Smooth muscle cell (in vitro differentiated cells): ENCODE data around the gene LIMK1. TPM values are rescaled to one million over a fixed set of nuclear protein-coding genes. Genes with fewer than 3 reads are reported as not detected.

ENCODE experiments used
- DNase-seq: peaks from one replicate; lab custom pipeline; 2025; ENCODE audit not compliant: unreplicated experiment; lab: John Stamatoyannopoulos, UW
- H2AFZ ChIP-seq: fragments of 200-600 bp; sonication (generic); 2 replicates; pipeline ENCODE4 v1.6.0; 2016; ENCODE audit warnings: antibody characterized with exemption, low read depth, mild to moderate bottlenecking
- H3F3A ChIP-seq: fragments of 200-600 bp; sonication (generic); 2 replicates; pipeline ENCODE4 v1.6.0; 2017; ENCODE audit warnings: antibody characterized with exemption, low read depth
- H3K27ac ChIP-seq: fragments of 200-600 bp; sonication (generic); 2 replicates; pipeline ENCODE4 v1.5.1; 2016; ENCODE audit warnings: low read depth, mild to moderate bottlenecking
- H3K27me3 ChIP-seq: fragments of 200-600 bp; sonication (generic); 2 replicates; pipeline ENCODE4 v1.6.1; 2016; ENCODE audit warnings: low read depth, mild to moderate bottlenecking
- H3K36me3 ChIP-seq: fragments of 200-600 bp; sonication (generic); 2 replicates; pipeline ENCODE4 v1.5.1; 2016; ENCODE audit warnings: low read depth
- H3K4me1 ChIP-seq: fragments of 200-600 bp; sonication (generic); 2 replicates; pipeline ENCODE4 v1.5.1; 2016; ENCODE audit warnings: low read depth
- H3K4me2 ChIP-seq: fragments of 200-600 bp; sonication (generic); 2 replicates; pipeline ENCODE4 v1.6.0; 2016; ENCODE audit warnings: mild to moderate bottlenecking
- H3K4me3 ChIP-seq: fragments of 200-600 bp; sonication (generic); 2 replicates; pipeline ENCODE4 v1.5.1; 2016; ENCODE audit warnings: mild to moderate bottlenecking
- H3K79me2 ChIP-seq: fragments of 200-600 bp; sonication (generic); 2 replicates; pipeline ENCODE4 v1.6.0; 2016; ENCODE audit warnings: low read depth, mild to moderate bottlenecking
- H3K9ac ChIP-seq: fragments of 200-600 bp; sonication (generic); 2 replicates; pipeline ENCODE4 v1.6.0; 2016; ENCODE audit warnings: low read depth
- H3K9me3 ChIP-seq: fragments of 200-600 bp; sonication (generic); replicated peaks from 2 replicates; pipeline ENCODE4 v1.5.1; 2016; ENCODE audit warnings: low read depth
- H4K20me1 ChIP-seq: fragments of 200-600 bp; sonication (generic); 2 replicates; pipeline ENCODE4 v1.6.0; 2016; ENCODE audit warnings: low read depth
- WGBS: methylation state at CpG from one replicate; pipeline ENCODE4 v1.1.7; 2016; ENCODE audit warnings: low lambda C conversion rate; 5-methylcytosine and 5-hydroxymethylcytosine counted together
- polyA plus RNA-seq: library from polyadenylated mRNA; unstranded; fragments of >200 nt; fragmentation: Nextera tagmentation; extraction: Ambion mirVana; gene quantifications from 2 replicates; pipeline ENCODE4 v1.2.1, GENCODE V29; 2016
- total RNA-seq: library from RNA; depleted of rRNA; stranded (reverse); fragments of >200 nt; gene quantifications from 2 replicates; pipeline ENCODE4 v1.2.3, GENCODE V29; 2014
- TF ChIP-seq, protein P1 (sequence below): fragments of 200-600 bp; sonication (generic); IDR thresholded peaks from 2 replicates; pipeline ENCODE4 v1.5.1; 2017; ENCODE audit warnings: borderline replicate concordance, mild to moderate bottlenecking, antibody characterized with exemption; ENCODE audit not compliant: insufficient read depth, poor library complexity, severe bottlenecking

The LIMK1 gene
- total RNA-seq = 22.9 and 29.2 TPM in 2 replicates
- 23.6 and 27.9 TPM in 2 replicates for polyA plus RNA-seq

DNA sequence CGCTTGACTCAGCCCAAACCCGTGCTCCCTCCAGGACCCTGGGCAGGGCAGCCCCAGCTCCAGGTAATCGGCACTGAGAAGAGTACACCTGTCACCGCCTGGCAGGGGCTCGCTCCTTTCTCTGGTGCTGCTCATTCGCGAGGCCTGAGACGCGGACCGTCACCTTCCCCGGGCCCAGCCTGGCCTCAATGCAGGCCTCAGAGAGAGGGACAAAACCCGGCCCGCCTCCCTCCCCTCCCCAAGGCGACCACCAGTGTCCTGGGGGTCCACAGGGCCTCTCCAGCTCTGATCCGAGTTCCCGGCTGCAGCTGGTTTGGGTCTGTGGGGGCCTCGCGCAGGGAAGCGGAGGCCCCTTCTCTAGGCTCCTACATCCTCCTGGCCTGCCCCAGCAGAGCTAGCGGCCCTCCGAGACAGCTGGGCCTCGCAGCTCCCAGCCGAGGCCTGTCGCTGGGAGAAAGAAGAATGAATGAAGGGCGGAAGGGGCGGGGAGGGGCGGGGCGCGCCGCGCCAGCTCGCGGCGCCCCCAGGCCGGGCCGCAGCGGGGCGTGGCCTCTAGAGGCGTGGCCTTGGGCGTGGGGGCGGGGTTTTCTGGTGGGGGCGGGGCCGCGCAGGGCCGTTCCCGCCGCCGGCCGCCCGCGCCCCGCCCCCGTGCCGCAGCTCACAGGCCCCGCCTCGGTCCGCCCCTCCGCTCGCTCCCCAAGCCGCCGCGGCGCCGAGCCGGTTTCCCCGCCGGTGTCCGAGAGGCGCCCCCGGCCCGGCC is at the start of gene LIMK1:
Gene LIMK1 (plus strand): TSS at position 688 of the 760 bp plus-strand sequence. CDS start 187 bp downstream, outside the sequence.
- Histone ChIP-seq H3K4me3 (peak within 1 kb of the TSS; percentile 69), H2AFZ (peak within 1 kb of the TSS; percentile 73), H3K9me3 (no peaks in the 10 kb centered on the region), H3K4me1 (peaks cover 13% of the 10 kb centered on the region), H3K27me3 (no peaks in the 10 kb centered on the region), H3K27ac (peak within 1 kb of the TSS; percentile 80), H3K79me2 (peaks cover 20% of the 10 kb centered on the region), H3K36me3 (no peaks in the 10 kb centered on the region), H3F3A (peaks cover 14% of the 10 kb centered on the region), H4K20me1 (peaks cover 13% of the 10 kb centered on the region), H3K4me2 (peak within 1 kb of the TSS; percentile 97), H3K9ac (peak within 1 kb of the TSS; percentile 84)
- 16% methylated on average over 40 of the region's 71 CpGs for WGBS
- TF ChIP-seq, protein P1, sequence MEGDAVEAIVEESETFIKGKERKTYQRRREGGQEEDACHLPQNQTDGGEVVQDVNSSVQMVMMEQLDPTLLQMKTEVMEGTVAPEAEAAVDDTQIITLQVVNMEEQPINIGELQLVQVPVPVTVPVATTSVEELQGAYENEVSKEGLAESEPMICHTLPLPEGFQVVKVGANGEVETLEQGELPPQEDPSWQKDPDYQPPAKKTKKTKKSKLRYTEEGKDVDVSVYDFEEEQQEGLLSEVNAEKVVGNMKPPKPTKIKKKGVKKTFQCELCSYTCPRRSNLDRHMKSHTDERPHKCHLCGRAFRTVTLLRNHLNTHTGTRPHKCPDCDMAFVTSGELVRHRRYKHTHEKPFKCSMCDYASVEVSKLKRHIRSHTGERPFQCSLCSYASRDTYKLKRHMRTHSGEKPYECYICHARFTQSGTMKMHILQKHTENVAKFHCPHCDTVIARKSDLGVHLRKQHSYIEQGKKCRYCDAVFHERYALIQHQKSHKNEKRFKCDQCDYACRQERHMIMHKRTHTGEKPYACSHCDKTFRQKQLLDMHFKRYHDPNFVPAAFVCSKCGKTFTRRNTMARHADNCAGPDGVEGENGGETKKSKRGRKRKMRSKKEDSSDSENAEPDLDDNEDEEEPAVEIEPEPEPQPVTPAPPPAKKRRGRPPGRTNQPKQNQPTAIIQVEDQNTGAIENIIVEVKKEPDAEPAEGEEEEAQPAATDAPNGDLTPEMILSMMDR = no peak
- peak; percentile 68 for DNase-seq

DNA sequence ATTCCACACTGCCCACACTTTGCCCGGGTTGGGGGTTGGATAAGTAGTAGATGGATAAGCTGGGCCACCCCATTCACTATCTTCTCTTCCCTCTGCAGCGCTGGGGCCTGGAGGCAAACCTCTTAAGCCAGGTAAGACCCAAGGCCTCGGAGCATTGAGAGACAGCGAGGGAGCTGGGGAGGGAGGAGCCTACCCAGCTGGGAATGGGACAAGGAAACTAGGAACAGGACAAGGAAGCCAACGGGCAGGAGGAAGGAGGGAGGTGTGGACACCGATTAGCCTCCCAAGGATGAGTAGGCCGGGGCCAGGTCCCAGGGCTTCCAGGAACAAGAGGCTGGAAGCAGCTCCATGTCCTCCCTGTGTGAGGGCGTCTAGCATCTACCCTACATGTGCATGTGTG is 46.0 kb upstream of the LIMK1 start:
- no peaks in the 10 kb centered on the region for H3K9me3 ChIP-seq
- no peaks in the 10 kb centered on the region for H4K20me1 ChIP-seq
- TF ChIP-seq, protein P1 = no peak
- H3K36me3 ChIP-seq = no peaks in the 10 kb centered on the region
- no peak for DNase-seq
- H3K4me1 ChIP-seq = peaks cover 4% of the 10 kb centered on the region
- no peak overlapping the region for H3K4me2 ChIP-seq
- no peak overlapping the region for H3K4me3 ChIP-seq
- 93% methylated on average over 8 of the region's 8 CpGs for WGBS
- no peaks in the 10 kb centered on the region for H3F3A ChIP-seq
- H3K27me3 ChIP-seq = no peaks in the 10 kb centered on the region
- H3K27ac ChIP-seq = no peak overlapping the region
- H2AFZ ChIP-seq = no peak overlapping the region
- H3K9ac ChIP-seq = no peak overlapping the region
- no peaks in the 10 kb centered on the region for H3K79me2 ChIP-seq

- Histone ChIP-seq H3K9me3 (no peaks in the 10 kb centered on the region), H2AFZ (no peak overlapping the region), H3K27ac (no peak overlapping the region), H3K4me1 (peaks cover 9% of the 10 kb centered on the region), H4K20me1 (no peaks in the 10 kb centered on the region), H3F3A (no peaks in the 10 kb centered on the region), H3K79me2 (no peaks in the 10 kb centered on the region), H3K4me3 (no peak overlapping the region), H3K36me3 (no peaks in the 10 kb centered on the region), H3K27me3 (no peaks in the 10 kb centered on the region), H3K9ac (no peak overlapping the region), H3K4me2 (no peak overlapping the region)
- TF ChIP-seq, protein P1 = no peak
- DNase-seq = no peak
- 92% methylated on average over 16 of the region's 16 CpGs for WGBS
Measured at GRCh38 chr7:74038194-74038961, 45.2 kb upstream of the LIMK1 start.
